HEK293 (cell line): ENCODE data around the gene ITPRIPL2.

Source experiments
- BCL6B ChIP-seq: fragments of 450-650 bp; formaldehyde crosslinking; IDR thresholded peaks from 2 replicates; pipeline ENCODE4 v1.5.1; 2017; ENCODE audit warnings: missing biosample characterization, missing genetic modification characterization
- KLF16 ChIP-seq: fragments of 450-650 bp; formaldehyde crosslinking; IDR thresholded peaks from 2 replicates; pipeline ENCODE4 v1.5.1; 2017; ENCODE audit warnings: missing biosample characterization, missing genetic modification characterization
- SP2 ChIP-seq: fragments of 450-650 bp; formaldehyde crosslinking; IDR thresholded peaks from 2 replicates; pipeline ENCODE4 v1.5.1; 2016; ENCODE audit warnings: missing biosample characterization, missing genetic modification characterization
- ZNF10 ChIP-seq: fragments of 450-650 bp; formaldehyde crosslinking; IDR thresholded peaks from 2 replicates; pipeline ENCODE4 v1.5.1; 2017; ENCODE audit warnings: missing biosample characterization, missing genetic modification characterization
- ZNF239 ChIP-seq: fragments of 450-650 bp; formaldehyde crosslinking; IDR thresholded peaks from 2 replicates; pipeline ENCODE4 v1.5.1; 2016; ENCODE audit warnings: missing biosample characterization, missing genetic modification characterization
- ZNF302 ChIP-seq: fragments of 450-650 bp; formaldehyde crosslinking; IDR thresholded peaks from 2 replicates; pipeline ENCODE4 v1.5.1; 2016; ENCODE audit warnings: missing biosample characterization, missing genetic modification characterization, low read depth
- ZNF433 ChIP-seq: fragments of 450-650 bp; formaldehyde crosslinking; IDR thresholded peaks from 2 replicates; pipeline ENCODE4 v1.5.1; 2016; ENCODE audit warnings: missing biosample characterization, missing genetic modification characterization, low read depth
- ZNF510 ChIP-seq: fragments of 450-650 bp; formaldehyde crosslinking; IDR thresholded peaks from 2 replicates; pipeline ENCODE4 v1.5.1; 2018; ENCODE audit warnings: mild to moderate bottlenecking, missing genetic modification characterization, missing biosample characterization; ENCODE audit not compliant: insufficient replicate concordance
- ZNF560 ChIP-seq: fragments of 450-650 bp; formaldehyde crosslinking; IDR thresholded peaks from 2 replicates; pipeline ENCODE4 v1.5.1; 2017; ENCODE audit warnings: missing biosample characterization, missing genetic modification characterization, borderline replicate concordance
- ZNF596 ChIP-seq: fragments of 450-650 bp; IDR thresholded peaks from 2 replicates; pipeline ENCODE4 v1.5.0; 2018; ENCODE audit warnings: missing biosample characterization, mild to moderate bottlenecking, missing genetic modification characterization, moderate library complexity
- ZNF600 ChIP-seq: fragments of 450-650 bp; formaldehyde crosslinking; IDR thresholded peaks from 2 replicates; pipeline ENCODE4 v1.5.1; 2016; ENCODE audit warnings: missing biosample characterization, missing genetic modification characterization
- ZNF776 ChIP-seq: fragments of 450-650 bp; formaldehyde crosslinking; IDR thresholded peaks from 2 replicates; pipeline ENCODE4 v1.5.0; 2017; ENCODE audit warnings: missing biosample characterization, missing genetic modification characterization, borderline replicate concordance
- ZSCAN16 ChIP-seq: fragments of 450-650 bp; formaldehyde crosslinking; IDR thresholded peaks from 2 replicates; pipeline ENCODE4 v1.5.1; 2016; ENCODE audit warnings: missing biosample characterization, missing genetic modification characterization
- TF ChIP-seq, protein P1 (sequence below): fragments of 450-650 bp; formaldehyde crosslinking; IDR thresholded peaks from 2 replicates; pipeline ENCODE4 v1.5.1; 2016; ENCODE audit warnings: missing biosample characterization, missing genetic modification characterization
- TF ChIP-seq, protein P2 (sequence below): fragments of 450-650 bp; formaldehyde crosslinking; IDR thresholded peaks from 2 replicates; pipeline ENCODE4 v1.5.0; 2017; ENCODE audit warnings: missing biosample characterization, missing genetic modification characterization, borderline replicate concordance
- TF ChIP-seq, protein P3 (sequence below): fragments of 450-650 bp; formaldehyde crosslinking; IDR thresholded peaks from 2 replicates; pipeline ENCODE4 v1.5.1; 2016; ENCODE audit warnings: missing biosample characterization, missing genetic modification characterization
- TF ChIP-seq, protein P4 (sequence below): fragments of 450-650 bp; formaldehyde crosslinking; conservative IDR thresholded peaks from 2 replicates; pipeline ENCODE4 v1.5.1; 2016; ENCODE audit warnings: low read depth, missing biosample characterization, missing genetic modification characterization
- TF ChIP-seq, protein P5 (sequence below): fragments of 450-650 bp; formaldehyde crosslinking; IDR thresholded peaks from 2 replicates; pipeline ENCODE4 v1.5.1; 2017; ENCODE audit warnings: missing biosample characterization, missing genetic modification characterization
- TF ChIP-seq, protein P6 (sequence below): fragments of 450-650 bp; formaldehyde crosslinking; IDR thresholded peaks from 2 replicates; pipeline ENCODE4 v1.5.1; 2017; ENCODE audit warnings: missing biosample characterization, mild to moderate bottlenecking, missing genetic modification characterization, moderate library complexity

The ITPRIPL2 gene

GRCh38 chr16:19067349-19068236 lies 46.2 kb upstream of the ITPRIPL2 start, which contains the start of gene COQ7 (continued):
- TF ChIP-seq, protein P1, sequence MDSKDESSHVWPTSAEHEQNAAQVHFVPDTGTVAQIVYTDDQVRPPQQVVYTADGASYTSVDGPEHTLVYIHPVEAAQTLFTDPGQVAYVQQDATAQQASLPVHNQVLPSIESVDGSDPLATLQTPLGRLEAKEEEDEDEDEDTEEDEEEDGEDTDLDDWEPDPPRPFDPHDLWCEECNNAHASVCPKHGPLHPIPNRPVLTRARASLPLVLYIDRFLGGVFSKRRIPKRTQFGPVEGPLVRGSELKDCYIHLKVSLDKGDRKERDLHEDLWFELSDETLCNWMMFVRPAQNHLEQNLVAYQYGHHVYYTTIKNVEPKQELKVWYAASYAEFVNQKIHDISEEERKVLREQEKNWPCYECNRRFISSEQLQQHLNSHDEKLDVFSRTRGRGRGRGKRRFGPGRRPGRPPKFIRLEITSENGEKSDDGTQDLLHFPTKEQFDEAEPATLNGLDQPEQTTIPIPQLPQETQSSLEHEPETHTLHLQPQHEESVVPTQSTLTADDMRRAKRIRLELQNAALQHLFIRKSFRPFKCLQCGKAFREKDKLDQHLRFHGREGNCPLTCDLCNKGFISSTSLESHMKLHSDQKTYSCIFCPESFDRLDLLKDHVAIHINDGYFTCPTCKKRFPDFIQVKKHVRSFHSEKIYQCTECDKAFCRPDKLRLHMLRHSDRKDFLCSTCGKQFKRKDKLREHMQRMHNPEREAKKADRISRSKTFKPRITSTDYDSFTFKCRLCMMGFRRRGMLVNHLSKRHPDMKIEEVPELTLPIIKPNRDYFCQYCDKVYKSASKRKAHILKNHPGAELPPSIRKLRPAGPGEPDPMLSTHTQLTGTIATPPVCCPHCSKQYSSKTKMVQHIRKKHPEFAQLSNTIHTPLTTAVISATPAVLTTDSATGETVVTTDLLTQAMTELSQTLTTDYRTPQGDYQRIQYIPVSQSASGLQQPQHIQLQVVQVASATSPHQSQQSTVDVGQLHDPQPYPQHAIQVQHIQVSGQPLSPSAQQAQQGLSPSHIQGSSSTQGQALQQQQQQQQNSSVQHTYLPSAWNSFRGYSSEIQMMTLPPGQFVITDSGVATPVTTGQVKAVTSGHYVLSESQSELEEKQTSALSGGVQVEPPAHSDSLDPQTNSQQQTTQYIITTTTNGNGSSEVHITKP (tag by site-specific recombination) = peak; percentile 50
- TF ChIP-seq ZNF510 (tag by site-specific recombination) (no peak), SP2 (peak; percentile 94), ZNF596 (tag by site-specific recombination) (no peak), ZNF302 (tag by site-specific recombination) (no peak), ZNF10 (tag by site-specific recombination) (no peak), ZNF239 (tag by site-specific recombination) (no peak), ZNF433 (no peak), KLF16 (tag by site-specific recombination) (peak; percentile 91), ZSCAN16 (tag by site-specific recombination) (no peak; the same call in 1 of the 2 replicates), ZNF560 (tag by site-specific recombination) (no peak), BCL6B (tag by site-specific recombination) (no peak), ZNF600 (tag by site-specific recombination) (peak; percentile 53; the same call in 1 of the 2 replicates), ZNF776 (tag by site-specific recombination) (no peak)
- TF ChIP-seq, protein P2, sequence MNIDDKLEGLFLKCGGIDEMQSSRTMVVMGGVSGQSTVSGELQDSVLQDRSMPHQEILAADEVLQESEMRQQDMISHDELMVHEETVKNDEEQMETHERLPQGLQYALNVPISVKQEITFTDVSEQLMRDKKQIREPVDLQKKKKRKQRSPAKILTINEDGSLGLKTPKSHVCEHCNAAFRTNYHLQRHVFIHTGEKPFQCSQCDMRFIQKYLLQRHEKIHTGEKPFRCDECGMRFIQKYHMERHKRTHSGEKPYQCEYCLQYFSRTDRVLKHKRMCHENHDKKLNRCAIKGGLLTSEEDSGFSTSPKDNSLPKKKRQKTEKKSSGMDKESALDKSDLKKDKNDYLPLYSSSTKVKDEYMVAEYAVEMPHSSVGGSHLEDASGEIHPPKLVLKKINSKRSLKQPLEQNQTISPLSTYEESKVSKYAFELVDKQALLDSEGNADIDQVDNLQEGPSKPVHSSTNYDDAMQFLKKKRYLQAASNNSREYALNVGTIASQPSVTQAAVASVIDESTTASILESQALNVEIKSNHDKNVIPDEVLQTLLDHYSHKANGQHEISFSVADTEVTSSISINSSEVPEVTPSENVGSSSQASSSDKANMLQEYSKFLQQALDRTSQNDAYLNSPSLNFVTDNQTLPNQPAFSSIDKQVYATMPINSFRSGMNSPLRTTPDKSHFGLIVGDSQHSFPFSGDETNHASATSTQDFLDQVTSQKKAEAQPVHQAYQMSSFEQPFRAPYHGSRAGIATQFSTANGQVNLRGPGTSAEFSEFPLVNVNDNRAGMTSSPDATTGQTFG (tag by site-specific recombination) = no peak
- TF ChIP-seq, protein P3, sequence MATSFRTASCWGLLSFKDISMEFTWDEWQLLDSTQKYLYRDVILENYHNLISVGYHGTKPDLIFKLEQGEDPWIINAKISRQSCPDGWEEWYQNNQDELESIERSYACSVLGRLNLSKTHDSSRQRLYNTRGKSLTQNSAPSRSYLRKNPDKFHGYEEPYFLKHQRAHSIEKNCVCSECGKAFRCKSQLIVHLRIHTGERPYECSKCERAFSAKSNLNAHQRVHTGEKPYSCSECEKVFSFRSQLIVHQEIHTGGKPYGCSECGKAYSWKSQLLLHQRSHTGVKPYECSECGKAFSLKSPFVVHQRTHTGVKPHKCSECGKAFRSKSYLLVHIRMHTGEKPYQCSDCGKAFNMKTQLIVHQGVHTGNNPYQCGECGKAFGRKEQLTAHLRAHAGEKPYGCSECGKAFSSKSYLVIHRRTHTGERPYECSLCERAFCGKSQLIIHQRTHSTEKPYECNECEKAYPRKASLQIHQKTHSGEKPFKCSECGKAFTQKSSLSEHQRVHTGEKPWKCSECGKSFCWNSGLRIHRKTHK (tag by site-specific recombination) = no peak
- TF ChIP-seq, protein P4, sequence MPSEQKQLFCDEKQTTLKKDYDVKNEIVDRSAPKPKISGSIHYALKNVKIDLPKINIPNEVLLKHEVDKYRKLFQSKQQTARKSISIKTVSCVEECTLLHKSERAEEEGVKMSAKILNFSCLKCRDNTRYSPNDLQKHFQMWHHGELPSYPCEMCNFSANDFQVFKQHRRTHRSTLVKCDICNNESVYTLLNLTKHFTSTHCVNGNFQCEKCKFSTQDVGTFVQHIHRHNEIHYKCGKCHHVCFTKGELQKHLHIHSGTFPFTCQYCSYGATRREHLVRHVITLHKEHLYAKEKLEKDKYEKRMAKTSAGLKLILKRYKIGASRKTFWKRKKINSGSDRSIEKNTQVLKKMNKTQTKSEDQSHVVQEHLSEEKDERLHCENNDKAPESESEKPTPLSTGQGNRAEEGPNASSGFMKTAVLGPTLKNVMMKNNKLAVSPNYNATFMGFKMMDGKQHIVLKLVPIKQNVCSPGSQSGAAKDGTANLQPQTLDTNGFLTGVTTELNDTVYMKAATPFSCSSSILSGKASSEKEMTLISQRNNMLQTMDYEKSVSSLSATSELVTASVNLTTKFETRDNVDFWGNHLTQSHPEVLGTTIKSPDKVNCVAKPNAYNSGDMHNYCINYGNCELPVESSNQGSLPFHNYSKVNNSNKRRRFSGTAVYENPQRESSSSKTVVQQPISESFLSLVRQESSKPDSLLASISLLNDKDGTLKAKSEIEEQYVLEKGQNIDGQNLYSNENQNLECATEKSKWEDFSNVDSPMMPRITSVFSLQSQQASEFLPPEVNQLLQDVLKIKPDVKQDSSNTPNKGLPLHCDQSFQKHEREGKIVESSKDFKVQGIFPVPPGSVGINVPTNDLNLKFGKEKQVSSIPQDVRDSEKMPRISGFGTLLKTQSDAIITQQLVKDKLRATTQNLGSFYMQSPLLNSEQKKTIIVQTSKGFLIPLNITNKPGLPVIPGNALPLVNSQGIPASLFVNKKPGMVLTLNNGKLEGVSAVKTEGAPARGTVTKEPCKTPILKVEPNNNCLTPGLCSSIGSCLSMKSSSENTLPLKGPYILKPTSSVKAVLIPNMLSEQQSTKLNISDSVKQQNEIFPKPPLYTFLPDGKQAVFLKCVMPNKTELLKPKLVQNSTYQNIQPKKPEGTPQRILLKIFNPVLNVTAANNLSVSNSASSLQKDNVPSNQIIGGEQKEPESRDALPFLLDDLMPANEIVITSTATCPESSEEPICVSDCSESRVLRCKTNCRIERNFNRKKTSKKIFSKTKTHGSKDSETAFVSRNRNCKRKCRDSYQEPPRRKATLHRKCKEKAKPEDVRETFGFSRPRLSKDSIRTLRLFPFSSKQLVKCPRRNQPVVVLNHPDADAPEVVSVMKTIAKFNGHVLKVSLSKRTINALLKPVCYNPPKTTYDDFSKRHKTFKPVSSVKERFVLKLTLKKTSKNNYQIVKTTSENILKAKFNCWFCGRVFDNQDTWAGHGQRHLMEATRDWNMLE = peak; percentile 84
- TF ChIP-seq, protein P5, sequence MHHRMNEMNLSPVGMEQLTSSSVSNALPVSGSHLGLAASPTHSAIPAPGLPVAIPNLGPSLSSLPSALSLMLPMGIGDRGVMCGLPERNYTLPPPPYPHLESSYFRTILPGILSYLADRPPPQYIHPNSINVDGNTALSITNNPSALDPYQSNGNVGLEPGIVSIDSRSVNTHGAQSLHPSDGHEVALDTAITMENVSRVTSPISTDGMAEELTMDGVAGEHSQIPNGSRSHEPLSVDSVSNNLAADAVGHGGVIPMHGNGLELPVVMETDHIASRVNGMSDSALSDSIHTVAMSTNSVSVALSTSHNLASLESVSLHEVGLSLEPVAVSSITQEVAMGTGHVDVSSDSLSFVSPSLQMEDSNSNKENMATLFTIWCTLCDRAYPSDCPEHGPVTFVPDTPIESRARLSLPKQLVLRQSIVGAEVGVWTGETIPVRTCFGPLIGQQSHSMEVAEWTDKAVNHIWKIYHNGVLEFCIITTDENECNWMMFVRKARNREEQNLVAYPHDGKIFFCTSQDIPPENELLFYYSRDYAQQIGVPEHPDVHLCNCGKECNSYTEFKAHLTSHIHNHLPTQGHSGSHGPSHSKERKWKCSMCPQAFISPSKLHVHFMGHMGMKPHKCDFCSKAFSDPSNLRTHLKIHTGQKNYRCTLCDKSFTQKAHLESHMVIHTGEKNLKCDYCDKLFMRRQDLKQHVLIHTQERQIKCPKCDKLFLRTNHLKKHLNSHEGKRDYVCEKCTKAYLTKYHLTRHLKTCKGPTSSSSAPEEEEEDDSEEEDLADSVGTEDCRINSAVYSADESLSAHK (tag by site-specific recombination) = peak; percentile 47; the same call in 1 of the 2 replicates
- TF ChIP-seq, protein P6, sequence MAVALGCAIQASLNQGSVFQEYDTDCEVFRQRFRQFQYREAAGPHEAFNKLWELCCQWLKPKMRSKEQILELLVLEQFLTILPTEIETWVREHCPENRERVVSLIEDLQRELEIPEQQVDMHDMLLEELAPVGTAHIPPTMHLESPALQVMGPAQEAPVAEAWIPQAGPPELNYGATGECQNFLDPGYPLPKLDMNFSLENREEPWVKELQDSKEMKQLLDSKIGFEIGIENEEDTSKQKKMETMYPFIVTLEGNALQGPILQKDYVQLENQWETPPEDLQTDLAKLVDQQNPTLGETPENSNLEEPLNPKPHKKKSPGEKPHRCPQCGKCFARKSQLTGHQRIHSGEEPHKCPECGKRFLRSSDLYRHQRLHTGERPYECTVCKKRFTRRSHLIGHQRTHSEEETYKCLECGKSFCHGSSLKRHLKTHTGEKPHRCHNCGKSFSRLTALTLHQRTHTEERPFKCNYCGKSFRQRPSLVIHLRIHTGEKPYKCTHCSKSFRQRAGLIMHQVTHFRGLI (tag by site-specific recombination) = no peak
